Measurements from ENCODE around the gene EYS. TPM values are rescaled to one million over a fixed set of nuclear protein-coding genes. Genes with fewer than 3 reads are reported as not detected.

EYS gene
- total and polyA plus RNA-seq, 8 donors = 0.55 to 0.58 TPM; not detected in 6

- TF ChIP-seq POLR2A (IDR thresholded peaks at IDR 0.05) = no peak
- no peak for TF ChIP-seq POLR2AphosphoS5 (IDR thresholded peaks at IDR 0.05)
- TF ChIP-seq, protein P1, sequence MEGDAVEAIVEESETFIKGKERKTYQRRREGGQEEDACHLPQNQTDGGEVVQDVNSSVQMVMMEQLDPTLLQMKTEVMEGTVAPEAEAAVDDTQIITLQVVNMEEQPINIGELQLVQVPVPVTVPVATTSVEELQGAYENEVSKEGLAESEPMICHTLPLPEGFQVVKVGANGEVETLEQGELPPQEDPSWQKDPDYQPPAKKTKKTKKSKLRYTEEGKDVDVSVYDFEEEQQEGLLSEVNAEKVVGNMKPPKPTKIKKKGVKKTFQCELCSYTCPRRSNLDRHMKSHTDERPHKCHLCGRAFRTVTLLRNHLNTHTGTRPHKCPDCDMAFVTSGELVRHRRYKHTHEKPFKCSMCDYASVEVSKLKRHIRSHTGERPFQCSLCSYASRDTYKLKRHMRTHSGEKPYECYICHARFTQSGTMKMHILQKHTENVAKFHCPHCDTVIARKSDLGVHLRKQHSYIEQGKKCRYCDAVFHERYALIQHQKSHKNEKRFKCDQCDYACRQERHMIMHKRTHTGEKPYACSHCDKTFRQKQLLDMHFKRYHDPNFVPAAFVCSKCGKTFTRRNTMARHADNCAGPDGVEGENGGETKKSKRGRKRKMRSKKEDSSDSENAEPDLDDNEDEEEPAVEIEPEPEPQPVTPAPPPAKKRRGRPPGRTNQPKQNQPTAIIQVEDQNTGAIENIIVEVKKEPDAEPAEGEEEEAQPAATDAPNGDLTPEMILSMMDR (IDR thresholded peaks at IDR 0.05) = no peak
- TF ChIP-seq EP300 (IDR thresholded peaks at IDR 0.05) = no peak
- Histone ChIP-seq H3K27me3 (no peaks in the 10 kb centered on the region), H3K36me3 (no peaks in the 10 kb centered on the region), H3K27ac (no peak overlapping the region), H3K4me3 (no peak overlapping the region), H3K4me1 (no peaks in the 10 kb centered on the region), H3K9me3 (no peaks in the 10 kb centered on the region)
- intact Hi-C loops (cut with DNase I; ENCODE audit: low total_unique reads) = no loop called here
- 73 to 85% (median 80%) methylated on average over 2 of the region's 2 CpGs for WGBS, 5 donors
- no peak for DNase-seq
Measured at GRCh38 chr6:64721865-64722264, 985.2 kb downstream of the EYS start.

DNA sequence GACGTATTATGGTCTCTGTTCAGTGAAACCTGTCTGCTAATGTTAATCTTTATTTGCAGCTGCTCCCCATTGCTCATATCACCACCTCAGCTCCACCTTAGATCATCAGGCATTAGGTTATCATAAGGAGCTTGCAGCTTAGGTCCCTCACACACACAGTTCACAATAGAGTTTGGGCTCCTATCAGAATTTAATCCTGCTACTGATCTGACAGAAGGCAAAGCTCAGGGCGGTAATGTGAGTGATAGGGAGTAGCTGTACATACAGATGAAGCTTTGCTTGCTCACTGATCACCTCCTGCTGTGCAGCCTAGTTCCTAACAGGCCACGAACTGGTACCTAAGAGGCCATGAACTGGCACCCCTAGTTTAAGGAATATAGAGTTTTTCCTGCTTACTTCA lies 989.7 kb downstream of the EYS start:
- DNase-seq = no peak
- H3K36me3 ChIP-seq = no peaks in the 10 kb centered on the region
- no peaks in the 10 kb centered on the region for H3K4me1 ChIP-seq
- 63 to 78% (median 70%) methylated on average over 3 of the region's 3 CpGs for WGBS, 5 donors
- H3K9me3 ChIP-seq = no peaks in the 10 kb centered on the region
- H3K27ac ChIP-seq = no peak overlapping the region
- H3K27me3 ChIP-seq = no peaks in the 10 kb centered on the region
- no peak overlapping the region for H3K4me3 ChIP-seq
- TF ChIP-seq EP300 (IDR thresholded peaks at IDR 0.05) = no peak
- TF ChIP-seq, protein P1 (IDR thresholded peaks at IDR 0.05) = no peak
- no peak for TF ChIP-seq POLR2AphosphoS5 (IDR thresholded peaks at IDR 0.05)
- no peak for TF ChIP-seq POLR2A (IDR thresholded peaks at IDR 0.05)
- intact Hi-C loops (cut with DNase I; ENCODE audit: low total_unique reads) = no loop called here

DNA sequence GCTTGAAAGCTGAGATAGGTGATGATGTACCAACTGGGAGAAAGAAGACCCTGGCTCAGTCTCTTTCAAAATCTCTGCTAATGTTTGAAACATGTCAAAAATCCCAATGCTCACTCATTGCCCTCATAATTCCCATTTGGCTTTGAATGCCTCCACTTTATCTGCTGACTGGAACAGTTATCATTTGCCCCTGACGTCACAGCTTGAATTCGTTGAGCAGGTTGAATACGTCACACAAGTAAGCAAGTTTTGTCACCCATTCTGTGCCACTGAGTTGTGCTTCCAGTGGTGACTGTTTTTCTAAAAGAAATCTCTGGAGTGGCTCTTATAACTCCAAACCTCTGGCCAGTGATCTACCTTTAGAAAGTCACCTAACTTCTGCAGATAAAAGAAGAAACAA lies 991.4 kb downstream of the EYS start:
- H3K4me1 ChIP-seq = no peaks in the 10 kb centered on the region
- H3K27ac ChIP-seq = no peak overlapping the region
- no peaks in the 10 kb centered on the region for H3K9me3 ChIP-seq
- no peak overlapping the region for H3K4me3 ChIP-seq
- WGBS, 5 donors = 80 to 87% (median 81%) methylated on average over 3 of the region's 3 CpGs
- no peak for DNase-seq
- TF ChIP-seq EP300 (IDR thresholded peaks at IDR 0.05) = no peak
- H3K27me3 ChIP-seq = no peaks in the 10 kb centered on the region
- intact Hi-C loops (cut with DNase I; ENCODE audit: low total_unique reads) = no loop called here
- H3K36me3 ChIP-seq = no peaks in the 10 kb centered on the region

- intact Hi-C loops (cut with DNase I; ENCODE audit: low total_unique reads) = no loop called here
- H3K4me1 ChIP-seq = no peaks in the 10 kb centered on the region
- 69 to 85% (median 77%) methylated on average over 2 of the region's 2 CpGs for WGBS, 5 donors
- no peaks in the 10 kb centered on the region for H3K9me3 ChIP-seq
- TF ChIP-seq POLR2AphosphoS5 (IDR thresholded peaks at IDR 0.05) (no peak), POLR2A (IDR thresholded peaks at IDR 0.05) (no peak), EP300 (IDR thresholded peaks at IDR 0.05) (no peak)
- TF ChIP-seq, protein P1 (IDR thresholded peaks at IDR 0.05) = no peak
- H3K4me3 ChIP-seq = no peak overlapping the region
- no peak overlapping the region for H3K27ac ChIP-seq
- H3K36me3 ChIP-seq = no peaks in the 10 kb centered on the region
- no peaks in the 10 kb centered on the region for H3K27me3 ChIP-seq
- no peak for DNase-seq
Measured at GRCh38 chr6:64714073-64714472, 993.0 kb downstream of the EYS start.

- H3K9me3 ChIP-seq = no peaks in the 10 kb centered on the region
- WGBS, 5 donors = 72 to 100% (median 88%) methylated on average over 1 of the region's 1 CpG
- no peaks in the 10 kb centered on the region for H3K36me3 ChIP-seq
- H3K4me3 ChIP-seq = no peak overlapping the region
- DNase-seq = no peak
- no peak overlapping the region for H3K27ac ChIP-seq
- no peak for TF ChIP-seq POLR2AphosphoS5 (IDR thresholded peaks at IDR 0.05)
- no peak for TF ChIP-seq EP300 (IDR thresholded peaks at IDR 0.05)
- no peak for TF ChIP-seq POLR2A (IDR thresholded peaks at IDR 0.05)
- no peaks in the 10 kb centered on the region for H3K4me1 ChIP-seq
- intact Hi-C loops (cut with DNase I; ENCODE audit: low total_unique reads) = no loop called here
- H3K27me3 ChIP-seq = no peaks in the 10 kb centered on the region
Measured at GRCh38 chr6:64713175-64713574, 993.9 kb downstream of the EYS start.

Data from stomach (tissue), 9 donors.